ENCODE results near the gene PPT2. TPM values are rescaled to one million over a fixed set of nuclear protein-coding genes. Genes with fewer than 3 reads are reported as not detected.

The PPT2 gene
- polyA plus RNA-seq, 2 of the 4 experiments (the other 2 are of a cell fraction): 9.3 to 11.7 TPM

- WGBS (ENCODE audit: missing lambda C conversion rate): 85% methylated on average over 4 of the region's 11 CpGs
- CTCF ChIA-PET: interaction anchor here (1.1 kb wide), 1 partner anchor 51 kb away, joined by 5 read pairs; no protein-coding TSS in a partner anchor
Observed at GRCh38 chr6:32170294-32170693, 16.4 kb downstream of the PPT2 start.

GRCh38 chr6:32171234-32171633 lies 17.3 kb downstream of the PPT2 start:
- TF ChIP-seq FOSL2 (IDR thresholded peaks at IDR 0.05) (no peak), FOSL2 (CRISPR knock-in tag; IDR thresholded peaks at IDR 0.05) (no peak), JUN (IDR thresholded peaks at IDR 0.05) (no peak), NFE2L2 (conservative IDR thresholded peaks at IDR 0.05; ENCODE audit: low read length) (no peak), ZFP36 (IDR thresholded peaks at IDR 0.05; ENCODE audit: borderline replicate concordance, partially characterized antibody) (no peak), FOSB (CRISPR knock-in tag; IDR thresholded peaks at IDR 0.05) (no peak), ZNF302 (CRISPR knock-in tag; IDR thresholded peaks at IDR 0.05) (no peak), MYC (IDR thresholded peaks at IDR 0.05; ENCODE audit: borderline replicate concordance, low read length) (no peak), MAZ (IDR thresholded peaks at IDR 0.05; ENCODE audit: borderline replicate concordance, low read depth, low read length) (no peak), SMC3 (IDR thresholded peaks at IDR 0.05) (no peak), ELK1 (IDR thresholded peaks at IDR 0.05; ENCODE audit: low read depth, low read length) (no peak), HES2 (IDR thresholded peaks at IDR 0.05) (no peak), PHF8 (IDR thresholded peaks at IDR 0.05; ENCODE audit: borderline replicate concordance, low read depth) (no peak), CBX2 (IDR thresholded peaks at IDR 0.05; ENCODE audit: borderline replicate concordance, low read depth) (no peak), E2F6 (IDR thresholded peaks at IDR 0.05; ENCODE audit: borderline replicate concordance, low read depth) (no peak), CEBPB (IDR thresholded peaks at IDR 0.05) (no peak), HOXB5 (CRISPR knock-in tag; IDR thresholded peaks at IDR 0.05) (no peak), EP300 (IDR thresholded peaks at IDR 0.05) (no peak), EHF (CRISPR knock-in tag; IDR thresholded peaks at IDR 0.05) (no peak), KDM5A (IDR thresholded peaks at IDR 0.05) (no peak)
- DNase-seq (ENCODE audit: low read depth in 1 of 2, low spot score in 1 of 2): no peak
- no peak for FAIRE-seq
- Histone ChIP-seq H3K4me3 (no peak overlapping the region), H3K9me3 (no peaks in the 10 kb centered on the region), H3K27ac (no peak overlapping the region), H3K4me1 (peaks cover 9% of the 10 kb centered on the region; the same call in 2 of the 3 replicates), H3K4me2 (no peak overlapping the region)
- ATAC-seq: no peak
- 93% methylated on average over 6 of the region's 6 CpGs for WGBS (ENCODE audit: missing lambda C conversion rate)
- CTCF ChIA-PET: interaction anchor here (1.1 kb wide), 1 partner anchor 52 kb away, joined by 5 read pairs; no protein-coding TSS in a partner anchor
- POLR2A ChIA-PET: no interaction called here

More at GRCh38 chr6:32170294-32170693, 16.4 kb downstream of the PPT2 start:
- ATAC-seq (no peak), DNase-seq (ENCODE audit: low read depth in 1 of 2, low spot score in 1 of 2) (no peak), FAIRE-seq (no peak)
- peaks cover 9% of the 10 kb centered on the region; the same call in 2 of the 3 replicates for H3K4me1 ChIP-seq
- no peaks in the 10 kb centered on the region for H3K9me3 ChIP-seq
- POLR2A ChIA-PET: no interaction called here
- no peak for TF ChIP-seq MYC (IDR thresholded peaks at IDR 0.05; ENCODE audit: borderline replicate concordance, low read length)
- no peak for TF ChIP-seq ZFP36 (IDR thresholded peaks at IDR 0.05; ENCODE audit: borderline replicate concordance, partially characterized antibody)
- TF ChIP-seq CHD2 (IDR thresholded peaks at IDR 0.05; ENCODE audit: low read length, partially characterized antibody): no peak
- TF ChIP-seq CTCF (IDR thresholded peaks at IDR 0.05): no peak
- TF ChIP-seq POLR2AphosphoS2 (conservative IDR thresholded peaks at IDR 0.05; ENCODE audit: low read length): no peak
- no peak for TF ChIP-seq GATA3 (IDR thresholded peaks at IDR 0.05; ENCODE audit: borderline replicate concordance)
- TF ChIP-seq CHD4 (IDR thresholded peaks at IDR 0.05; ENCODE audit: borderline replicate concordance): no peak
- no peak overlapping the region for H3K27ac ChIP-seq
- no peak overlapping the region for H3K4me3 ChIP-seq
- no peak overlapping the region for H3K4me2 ChIP-seq

All from A549 (cell line).